22Rv1 (cell line): ENCODE measurements around the gene VPS9D1.

ENCODE experiments used
- ZFX ChIP-seq: fragments of 450-650 bp; IDR thresholded peaks from 2 replicates; pipeline ENCODE4 v1.6.1; 2017; ENCODE audit warnings: antibody characterized with exemption, borderline replicate concordance
- TF ChIP-seq, protein P1 (sequence below): fragments of 450-650 bp; IDR thresholded peaks from 2 replicates; pipeline ENCODE4 v1.5.1; 2017; ENCODE audit warnings: mild to moderate bottlenecking

DNA sequence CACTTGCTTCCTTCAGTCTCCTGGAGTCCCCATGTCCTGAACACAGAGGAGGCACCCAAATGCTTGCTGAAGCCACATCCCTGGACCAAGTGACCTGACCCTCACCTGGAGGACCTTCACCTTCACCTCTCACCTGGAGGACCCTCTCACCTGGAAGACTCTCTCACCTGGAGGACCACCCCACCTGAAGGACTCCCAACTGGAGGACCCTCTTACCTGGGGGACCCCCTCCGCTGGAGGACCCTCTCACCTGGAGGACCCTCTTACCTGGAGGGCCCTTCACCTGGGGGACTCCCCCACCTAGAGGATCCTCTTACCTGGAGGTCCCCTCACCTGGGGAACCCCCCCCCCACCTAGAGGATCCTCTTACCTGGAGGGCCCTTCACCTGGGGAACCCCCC lies 34.8 kb downstream of the VPS9D1 start:
- TF ChIP-seq, protein P1, sequence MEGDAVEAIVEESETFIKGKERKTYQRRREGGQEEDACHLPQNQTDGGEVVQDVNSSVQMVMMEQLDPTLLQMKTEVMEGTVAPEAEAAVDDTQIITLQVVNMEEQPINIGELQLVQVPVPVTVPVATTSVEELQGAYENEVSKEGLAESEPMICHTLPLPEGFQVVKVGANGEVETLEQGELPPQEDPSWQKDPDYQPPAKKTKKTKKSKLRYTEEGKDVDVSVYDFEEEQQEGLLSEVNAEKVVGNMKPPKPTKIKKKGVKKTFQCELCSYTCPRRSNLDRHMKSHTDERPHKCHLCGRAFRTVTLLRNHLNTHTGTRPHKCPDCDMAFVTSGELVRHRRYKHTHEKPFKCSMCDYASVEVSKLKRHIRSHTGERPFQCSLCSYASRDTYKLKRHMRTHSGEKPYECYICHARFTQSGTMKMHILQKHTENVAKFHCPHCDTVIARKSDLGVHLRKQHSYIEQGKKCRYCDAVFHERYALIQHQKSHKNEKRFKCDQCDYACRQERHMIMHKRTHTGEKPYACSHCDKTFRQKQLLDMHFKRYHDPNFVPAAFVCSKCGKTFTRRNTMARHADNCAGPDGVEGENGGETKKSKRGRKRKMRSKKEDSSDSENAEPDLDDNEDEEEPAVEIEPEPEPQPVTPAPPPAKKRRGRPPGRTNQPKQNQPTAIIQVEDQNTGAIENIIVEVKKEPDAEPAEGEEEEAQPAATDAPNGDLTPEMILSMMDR = no peak
- no peak for TF ChIP-seq ZFX
